Activated naive CD8-positive, alpha-beta T cell treated with anti-CD3 and anti-CD28 coated beads, Interleukin-2, amount 10 ng/mL, durations not matched to agents 7 days and 5 days (primary cell): ENCODE results near the gene DDX41. TPM values are rescaled to one million over a fixed set of nuclear protein-coding genes. Genes with fewer than 3 reads are reported as not detected.
"Not testable (repeated sequence)": the region's sequence is repeated elsewhere in the genome, so short reads cannot be mapped to it uniquely, and the experiment has no call there.

Experiments used
- ATAC-seq: fragments of 150-1000 bp; cut with Tn5 transposase; one replicate; pipeline ENCODE4 v1.10.0; 2021; ENCODE audit warnings: low read depth, moderate library complexity
- POLR2A ChIA-PET: fragments of 350-600 bp; sonication (Branson Sonifier 250); formaldehyde crosslinking; loops from one replicate; lab custom pipeline; 2021; ENCODE audit warnings: antibody characterized with exemption; lab: Charles Lee
- DNase-seq: peaks from one replicate; pipeline ENCODE4 v3.0.0; 2021
- H3K27ac Mint-ChIP-seq: one replicate; pipeline ENCODE4 v1.8.0; 2022; ENCODE audit warnings: mild to moderate bottlenecking, mixed read lengths
- H3K27me3 Mint-ChIP-seq: one replicate; pipeline ENCODE4 v1.8.0; 2022; ENCODE audit warnings: mild to moderate bottlenecking, moderate library complexity, mixed read lengths
- H3K36me3 Mint-ChIP-seq: one replicate; pipeline ENCODE4 v1.8.0; 2021; ENCODE audit warnings: mild to moderate bottlenecking, mixed read lengths
- H3K4me1 Mint-ChIP-seq: one replicate; pipeline ENCODE4 v1.8.0; 2021; ENCODE audit warnings: mixed read lengths
- H3K4me3 Mint-ChIP-seq: one replicate; pipeline ENCODE4 v1.8.0; 2022; ENCODE audit warnings: mild to moderate bottlenecking, moderate library complexity, mixed read lengths
- H3K9me3 Mint-ChIP-seq: one replicate; pipeline ENCODE4 v1.8.0; 2021; ENCODE audit warnings: mixed read lengths
- total RNA-seq, 2 experiments: library from RNA; stranded (reverse); gene quantifications; one replicate each; pipeline ENCODE4 v1.2.3, GENCODE V29; 2021

The DDX41 gene
- total RNA-seq, 2 experiments from 2014 or later, result 132 to 135 TPM

GRCh38 chr5:177489119-177489716 is 27.5 kb downstream of the DDX41 start:
- POLR2A ChIA-PET, result no interaction called here
- H3K36me3 Mint-ChIP-seq, result peaks cover 17% of the 10 kb centered on the region
- H3K4me1 Mint-ChIP-seq, result peaks cover 8% of the 10 kb centered on the region
- DNase-seq, result no peak
- H3K9me3 Mint-ChIP-seq, result no peaks in the 10 kb centered on the region
- no peak for ATAC-seq
- H3K27ac Mint-ChIP-seq, result no peak overlapping the region
- H3K4me3 Mint-ChIP-seq, result no peak overlapping the region
- H3K27me3 Mint-ChIP-seq, result no peaks in the 10 kb centered on the region

- H3K9me3 Mint-ChIP-seq, result no peaks in the 10 kb centered on the region
- H3K4me1 Mint-ChIP-seq, result peaks cover 3% of the 10 kb centered on the region
- POLR2A ChIA-PET, result no interaction called here
- no peak overlapping the region for H3K4me3 Mint-ChIP-seq
- ATAC-seq, result no peak
- DNase-seq, result no peak
- H3K36me3 Mint-ChIP-seq, result peaks cover 20% of the 10 kb centered on the region
- H3K27me3 Mint-ChIP-seq, result no peaks in the 10 kb centered on the region
- no peak overlapping the region for H3K27ac Mint-ChIP-seq
Measured at GRCh38 chr5:177487975-177488374, 28.8 kb downstream of the DDX41 start.

- DNase-seq, result no peak
- Mint-ChIP-seq H3K4me3 (no peak overlapping the region), H3K27ac (no peak overlapping the region), H3K36me3 (peaks cover 23% of the 10 kb centered on the region), H3K9me3 (no peaks in the 10 kb centered on the region), H3K4me1 (peaks cover 6% of the 10 kb centered on the region), H3K27me3 (no peaks in the 10 kb centered on the region)
- ATAC-seq, result no peak
- POLR2A ChIA-PET, result no interaction called here
Measured at GRCh38 chr5:177487144-177487543, 29.6 kb downstream of the DDX41 start.

GRCh38 chr5:177486256-177486655 is 30.5 kb downstream of the DDX41 start:
- Mint-ChIP-seq H3K36me3 (peaks cover 22% of the 10 kb centered on the region), H3K27me3 (no peaks in the 10 kb centered on the region), H3K4me3 (no peak overlapping the region), H3K4me1 (peaks cover 6% of the 10 kb centered on the region), H3K9me3 (no peaks in the 10 kb centered on the region), H3K27ac (no peak overlapping the region)
- POLR2A ChIA-PET, result interaction anchor here (1.2 kb wide), 1 partner anchor 14 kb away, joined by 8 read pairs; no protein-coding TSS in a partner anchor
- DNase-seq (no peak), ATAC-seq (no peak)

- not testable (repeated sequence) for H3K4me3 Mint-ChIP-seq, H3K4me1 Mint-ChIP-seq, H3K27me3 Mint-ChIP-seq, H3K27ac Mint-ChIP-seq, H3K9me3 Mint-ChIP-seq, DNase-seq, ATAC-seq
- H3K36me3 Mint-ChIP-seq, result peaks cover 20% of the 10 kb centered on the region
- POLR2A ChIA-PET, result interaction anchor here (1.2 kb wide), 1 partner anchor 14 kb away, joined by 8 read pairs; no protein-coding TSS in a partner anchor
Measured at GRCh38 chr5:177485753-177486152, 31.0 kb downstream of the DDX41 start.

GRCh38 chr5:177484902-177485549 is 31.7 kb downstream of the DDX41 start:
- no peak overlapping the region for H3K4me3 Mint-ChIP-seq
- DNase-seq (no peak), ATAC-seq (no peak)
- peaks cover 13% of the 10 kb centered on the region for H3K36me3 Mint-ChIP-seq
- peak overlapping the region; percentile 0 for H3K27ac Mint-ChIP-seq
- no peaks in the 10 kb centered on the region for H3K9me3 Mint-ChIP-seq
- H3K4me1 Mint-ChIP-seq, result peaks cover 7% of the 10 kb centered on the region
- POLR2A ChIA-PET, result interaction anchor here (0.6 to 1.2 kb wide), 2 partner anchors 12 to 13 kb away, joined by 3 to 8 read pairs; no protein-coding TSS in a partner anchor
- no peaks in the 10 kb centered on the region for H3K27me3 Mint-ChIP-seq

GRCh38 chr5:177483994-177484901 is 32.5 kb downstream of the DDX41 start:
- Mint-ChIP-seq H3K36me3 (peaks cover 11% of the 10 kb centered on the region), H3K27me3 (no peaks in the 10 kb centered on the region), H3K27ac (peak overlapping the region; percentile 49), H3K4me3 (no peak overlapping the region), H3K4me1 (peaks cover 15% of the 10 kb centered on the region), H3K9me3 (no peaks in the 10 kb centered on the region)
- DNase-seq (no peak), ATAC-seq (no peak)
- POLR2A ChIA-PET, result interaction anchor here (0.6 kb wide), 1 partner anchor 11 kb away, joined by 3 read pairs; no protein-coding TSS in a partner anchor

GRCh38 chr5:177483042-177483441 is 33.7 kb downstream of the DDX41 start:
- Mint-ChIP-seq H3K27ac (no peak overlapping the region), H3K4me1 (peaks cover 27% of the 10 kb centered on the region), H3K36me3 (peaks cover 14% of the 10 kb centered on the region), H3K27me3 (no peaks in the 10 kb centered on the region), H3K4me3 (no peak overlapping the region), H3K9me3 (no peaks in the 10 kb centered on the region)
- no peak for ATAC-seq
- POLR2A ChIA-PET, result interaction anchor here (0.6 to 0.8 kb wide), 2 partner anchors 14 to 115 kb away, joined by 3 to 5 read pairs; partner anchors contain the start of gene PDLIM7
- no peak for DNase-seq

- no peaks in the 10 kb centered on the region for H3K27me3 Mint-ChIP-seq
- POLR2A ChIA-PET, result no interaction called here
- H3K9me3 Mint-ChIP-seq, result no peaks in the 10 kb centered on the region
- no peak for ATAC-seq
- no peak for DNase-seq
- peaks cover 14% of the 10 kb centered on the region for H3K36me3 Mint-ChIP-seq
- H3K27ac Mint-ChIP-seq, result no peak overlapping the region
- no peak overlapping the region for H3K4me3 Mint-ChIP-seq
- peaks cover 32% of the 10 kb centered on the region for H3K4me1 Mint-ChIP-seq
Measured at GRCh38 chr5:177482359-177482795, 34.4 kb downstream of the DDX41 start.

- POLR2A ChIA-PET, result interaction anchor here (0.7 to 1.6 kb wide), 7 partner anchors 9 to 30 kb away, joined by 3 to 7 read pairs (median 5); partner anchors contain the start of gene PDLIM7
Measured at GRCh38 chr5:177479774-177480173, 37.0 kb downstream of the DDX41 start.

GRCh38 chr5:177478711-177479646 is 37.8 kb downstream of the DDX41 start:
- Mint-ChIP-seq H3K4me1 (peaks cover 52% of the 10 kb centered on the region), H3K27ac (peak overlapping the region; percentile 94), H3K27me3 (no peaks in the 10 kb centered on the region), H3K9me3 (no peaks in the 10 kb centered on the region), H3K36me3 (peaks cover 13% of the 10 kb centered on the region), H3K4me3 (peak overlapping the region; percentile 45)
- peak; percentile 71 for DNase-seq
- ATAC-seq, result peak; percentile 82
- POLR2A ChIA-PET, result interaction anchor here (0.6 to 2.3 kb wide), 7 partner anchors 8 to 47 kb away, joined by 3 to 7 read pairs (median 5); partner anchors contain the start of gene PDLIM7

More at GRCh38 chr5:177479774-177480173, 37.0 kb downstream of the DDX41 start:
- Mint-ChIP-seq H3K27ac (peak overlapping the region; percentile 94), H3K4me1 (peaks cover 47% of the 10 kb centered on the region), H3K4me3 (peak overlapping the region; percentile 45), H3K9me3 (no peaks in the 10 kb centered on the region), H3K27me3 (no peaks in the 10 kb centered on the region), H3K36me3 (peaks cover 9% of the 10 kb centered on the region)
- DNase-seq, result no peak
- ATAC-seq, result no peak
